ENCODE measurements around the gene NF1. TPM values are rescaled to one million over a fixed set of nuclear protein-coding genes. Genes with fewer than 3 reads are reported as not detected.

The NF1 gene
- total RNA-seq, 1 experiment from 2014 or later: 35.4 TPM

DNA sequence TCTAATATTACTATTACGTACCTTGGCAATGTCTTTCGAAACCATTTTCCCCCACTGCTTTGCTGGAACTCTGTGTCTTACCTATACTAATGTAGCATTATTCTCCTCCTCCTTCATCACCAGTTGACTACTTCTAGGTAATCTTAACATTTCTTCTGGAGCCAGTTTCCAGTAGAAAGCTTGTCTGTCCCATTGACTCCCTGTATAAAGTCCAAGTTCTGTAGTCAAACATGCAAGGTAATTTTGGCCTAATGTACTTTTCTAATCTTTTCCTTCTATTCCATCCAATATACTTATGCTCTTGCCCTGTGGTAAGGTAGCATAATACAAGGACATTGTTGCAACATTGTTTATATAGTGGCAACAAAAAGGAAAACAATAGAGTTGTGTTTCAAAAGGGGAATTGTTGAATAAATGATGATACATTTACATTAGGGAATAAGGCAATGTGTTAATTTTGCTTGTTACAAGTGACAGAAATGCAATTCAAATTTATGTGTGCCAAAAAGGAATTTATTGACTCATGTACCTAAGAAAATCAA is 174.3 kb downstream of the NF1 start (continued):
- no peak for TF ChIP-seq JUN (CRISPR knock-in tag; IDR thresholded peaks at IDR 0.05)
- no peak for TF ChIP-seq CREM (CRISPR knock-in tag; IDR thresholded peaks at IDR 0.05)
- no peak for TF ChIP-seq ZNF263 (CRISPR knock-in tag; IDR thresholded peaks at IDR 0.05; ENCODE audit: low read depth)

GRCh38 chr17:31269578-31269983 is 174.8 kb downstream of the NF1 start:
- Mint-ChIP-seq H3K9me3 (no peaks in the 10 kb centered on the region), H3K27me3 (ENCODE audit: low read depth) (no peaks in the 10 kb centered on the region), H3K4me1 (peaks cover 11% of the 10 kb centered on the region), H3K36me3 (peaks cover 9% of the 10 kb centered on the region), H3K27ac (peak overlapping the region; percentile 96), H3K4me3 (no peak overlapping the region)
- DNase-seq (ENCODE audit: low spot score) (no peak), ATAC-seq (peak; percentile 95)
- ChIA-PET CTCF (no interaction called here), POLR2A (no interaction called here)
- TF ChIP-seq, protein P1, sequence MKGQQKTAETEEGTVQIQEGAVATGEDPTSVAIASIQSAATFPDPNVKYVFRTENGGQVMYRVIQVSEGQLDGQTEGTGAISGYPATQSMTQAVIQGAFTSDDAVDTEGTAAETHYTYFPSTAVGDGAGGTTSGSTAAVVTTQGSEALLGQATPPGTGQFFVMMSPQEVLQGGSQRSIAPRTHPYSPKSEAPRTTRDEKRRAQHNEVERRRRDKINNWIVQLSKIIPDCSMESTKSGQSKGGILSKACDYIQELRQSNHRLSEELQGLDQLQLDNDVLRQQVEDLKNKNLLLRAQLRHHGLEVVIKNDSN (CRISPR knock-in tag; IDR thresholded peaks at IDR 0.05): peak; percentile 72
- TF ChIP-seq USF2 (CRISPR knock-in tag; IDR thresholded peaks at IDR 0.05) (0 out of 2 replicates have a peak, but pooled peaks have one; percentile 27), ATF2 (CRISPR knock-in tag; IDR thresholded peaks at IDR 0.05; ENCODE audit: borderline replicate concordance, low read depth) (no peak)

DNA sequence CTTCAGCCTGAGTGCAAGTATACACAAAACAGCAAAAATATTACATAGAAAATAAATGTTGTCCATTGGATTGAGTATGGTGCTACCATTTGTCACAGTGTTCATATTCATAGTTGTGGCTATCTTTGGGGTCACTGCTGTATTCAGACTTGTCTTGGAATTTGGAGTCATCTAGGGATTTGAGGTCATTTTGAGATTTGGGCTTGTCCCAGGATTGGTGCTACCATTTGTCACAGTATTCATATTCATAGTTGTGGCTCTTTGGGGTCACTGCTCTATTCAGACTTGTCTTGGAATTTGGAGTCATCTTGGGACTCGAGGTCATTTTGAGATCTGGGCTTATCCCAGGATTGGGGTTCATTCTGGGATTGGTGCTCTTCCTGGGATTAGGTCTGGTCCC is 177.5 kb downstream of the NF1 start:
- no peak overlapping the region for H3K27ac Mint-ChIP-seq
- H3K4me1 Mint-ChIP-seq: peaks cover 11% of the 10 kb centered on the region
- ChIA-PET POLR2A (no interaction called here), CTCF (no interaction called here)
- DNase-seq (ENCODE audit: low spot score) (no peak), ATAC-seq (no peak)
- TF ChIP-seq JAZF1 (CRISPR knock-in tag; IDR thresholded peaks at IDR 0.05) (no peak), SOX15 (CRISPR knock-in tag; IDR thresholded peaks at IDR 0.05) (no peak), SP1 (CRISPR knock-in tag; conservative IDR thresholded peaks at IDR 0.05) (no peak), FOXP1 (CRISPR knock-in tag; IDR thresholded peaks at IDR 0.05; ENCODE audit: borderline replicate concordance) (no peak), E2F4 (CRISPR knock-in tag; IDR thresholded peaks at IDR 0.05; ENCODE audit: borderline replicate concordance, low read depth) (no peak), NFE2L1 (CRISPR knock-in tag; IDR thresholded peaks at IDR 0.05) (no peak), IRF2 (CRISPR knock-in tag; IDR thresholded peaks at IDR 0.05; ENCODE audit: borderline replicate concordance, low read depth) (no peak), ETV6 (CRISPR knock-in tag; IDR thresholded peaks at IDR 0.05) (no peak), NR3C1 (CRISPR knock-in tag; conservative IDR thresholded peaks at IDR 0.05; ENCODE audit: low read depth) (no peak)
- TF ChIP-seq, protein P2, sequence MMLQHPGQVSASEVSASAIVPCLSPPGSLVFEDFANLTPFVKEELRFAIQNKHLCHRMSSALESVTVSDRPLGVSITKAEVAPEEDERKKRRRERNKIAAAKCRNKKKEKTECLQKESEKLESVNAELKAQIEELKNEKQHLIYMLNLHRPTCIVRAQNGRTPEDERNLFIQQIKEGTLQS (CRISPR knock-in tag; conservative IDR thresholded peaks at IDR 0.05): no peak
- TF ChIP-seq, protein P3, sequence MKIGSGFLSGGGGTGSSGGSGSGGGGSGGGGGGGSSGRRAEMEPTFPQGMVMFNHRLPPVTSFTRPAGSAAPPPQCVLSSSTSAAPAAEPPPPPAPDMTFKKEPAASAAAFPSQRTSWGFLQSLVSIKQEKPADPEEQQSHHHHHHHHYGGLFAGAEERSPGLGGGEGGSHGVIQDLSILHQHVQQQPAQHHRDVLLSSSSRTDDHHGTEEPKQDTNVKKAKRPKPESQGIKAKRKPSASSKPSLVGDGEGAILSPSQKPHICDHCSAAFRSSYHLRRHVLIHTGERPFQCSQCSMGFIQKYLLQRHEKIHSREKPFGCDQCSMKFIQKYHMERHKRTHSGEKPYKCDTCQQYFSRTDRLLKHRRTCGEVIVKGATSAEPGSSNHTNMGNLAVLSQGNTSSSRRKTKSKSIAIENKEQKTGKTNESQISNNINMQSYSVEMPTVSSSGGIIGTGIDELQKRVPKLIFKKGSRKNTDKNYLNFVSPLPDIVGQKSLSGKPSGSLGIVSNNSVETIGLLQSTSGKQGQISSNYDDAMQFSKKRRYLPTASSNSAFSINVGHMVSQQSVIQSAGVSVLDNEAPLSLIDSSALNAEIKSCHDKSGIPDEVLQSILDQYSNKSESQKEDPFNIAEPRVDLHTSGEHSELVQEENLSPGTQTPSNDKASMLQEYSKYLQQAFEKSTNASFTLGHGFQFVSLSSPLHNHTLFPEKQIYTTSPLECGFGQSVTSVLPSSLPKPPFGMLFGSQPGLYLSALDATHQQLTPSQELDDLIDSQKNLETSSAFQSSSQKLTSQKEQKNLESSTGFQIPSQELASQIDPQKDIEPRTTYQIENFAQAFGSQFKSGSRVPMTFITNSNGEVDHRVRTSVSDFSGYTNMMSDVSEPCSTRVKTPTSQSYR (CRISPR knock-in tag; IDR thresholded peaks at IDR 0.05): no peak
- TF ChIP-seq, protein P4, sequence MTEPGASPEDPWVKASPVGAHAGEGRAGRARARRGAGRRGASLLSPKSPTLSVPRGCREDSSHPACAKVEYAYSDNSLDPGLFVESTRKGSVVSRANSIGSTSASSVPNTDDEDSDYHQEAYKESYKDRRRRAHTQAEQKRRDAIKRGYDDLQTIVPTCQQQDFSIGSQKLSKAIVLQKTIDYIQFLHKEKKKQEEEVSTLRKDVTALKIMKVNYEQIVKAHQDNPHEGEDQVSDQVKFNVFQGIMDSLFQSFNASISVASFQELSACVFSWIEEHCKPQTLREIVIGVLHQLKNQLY (CRISPR knock-in tag; IDR thresholded peaks at IDR 0.05): no peak
- TF ChIP-seq, protein P5, sequence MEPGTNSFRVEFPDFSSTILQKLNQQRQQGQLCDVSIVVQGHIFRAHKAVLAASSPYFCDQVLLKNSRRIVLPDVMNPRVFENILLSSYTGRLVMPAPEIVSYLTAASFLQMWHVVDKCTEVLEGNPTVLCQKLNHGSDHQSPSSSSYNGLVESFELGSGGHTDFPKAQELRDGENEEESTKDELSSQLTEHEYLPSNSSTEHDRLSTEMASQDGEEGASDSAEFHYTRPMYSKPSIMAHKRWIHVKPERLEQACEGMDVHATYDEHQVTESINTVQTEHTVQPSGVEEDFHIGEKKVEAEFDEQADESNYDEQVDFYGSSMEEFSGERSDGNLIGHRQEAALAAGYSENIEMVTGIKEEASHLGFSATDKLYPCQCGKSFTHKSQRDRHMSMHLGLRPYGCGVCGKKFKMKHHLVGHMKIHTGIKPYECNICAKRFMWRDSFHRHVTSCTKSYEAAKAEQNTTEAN (CRISPR knock-in tag; IDR thresholded peaks at IDR 0.05): no peak
- TF ChIP-seq, protein P6, sequence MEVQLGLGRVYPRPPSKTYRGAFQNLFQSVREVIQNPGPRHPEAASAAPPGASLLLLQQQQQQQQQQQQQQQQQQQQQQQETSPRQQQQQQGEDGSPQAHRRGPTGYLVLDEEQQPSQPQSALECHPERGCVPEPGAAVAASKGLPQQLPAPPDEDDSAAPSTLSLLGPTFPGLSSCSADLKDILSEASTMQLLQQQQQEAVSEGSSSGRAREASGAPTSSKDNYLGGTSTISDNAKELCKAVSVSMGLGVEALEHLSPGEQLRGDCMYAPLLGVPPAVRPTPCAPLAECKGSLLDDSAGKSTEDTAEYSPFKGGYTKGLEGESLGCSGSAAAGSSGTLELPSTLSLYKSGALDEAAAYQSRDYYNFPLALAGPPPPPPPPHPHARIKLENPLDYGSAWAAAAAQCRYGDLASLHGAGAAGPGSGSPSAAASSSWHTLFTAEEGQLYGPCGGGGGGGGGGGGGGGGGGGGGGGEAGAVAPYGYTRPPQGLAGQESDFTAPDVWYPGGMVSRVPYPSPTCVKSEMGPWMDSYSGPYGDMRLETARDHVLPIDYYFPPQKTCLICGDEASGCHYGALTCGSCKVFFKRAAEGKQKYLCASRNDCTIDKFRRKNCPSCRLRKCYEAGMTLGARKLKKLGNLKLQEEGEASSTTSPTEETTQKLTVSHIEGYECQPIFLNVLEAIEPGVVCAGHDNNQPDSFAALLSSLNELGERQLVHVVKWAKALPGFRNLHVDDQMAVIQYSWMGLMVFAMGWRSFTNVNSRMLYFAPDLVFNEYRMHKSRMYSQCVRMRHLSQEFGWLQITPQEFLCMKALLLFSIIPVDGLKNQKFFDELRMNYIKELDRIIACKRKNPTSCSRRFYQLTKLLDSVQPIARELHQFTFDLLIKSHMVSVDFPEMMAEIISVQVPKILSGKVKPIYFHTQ (CRISPR knock-in tag; IDR thresholded peaks at IDR 0.05): no peak
- no peak overlapping the region for H3K4me3 Mint-ChIP-seq
- H3K27me3 Mint-ChIP-seq (ENCODE audit: low read depth): no peaks in the 10 kb centered on the region
- H3K9me3 Mint-ChIP-seq: no peaks in the 10 kb centered on the region
- H3K36me3 Mint-ChIP-seq: peaks cover 6% of the 10 kb centered on the region
